Kidney epithelial cell (primary cell): ENCODE results near the gene AVPI1. TPM values are rescaled to one million over a fixed set of nuclear protein-coding genes. Genes with fewer than 3 reads are reported as not detected.
A peak's percentile ranks its signal among the peaks of the same experiment; 100 is the strongest.

Experiments used
- DNase-seq: peaks from one replicate; pipeline ENCODE4 v3.0.0-alpha.2; 2010; ENCODE audit warnings: low read depth
- H3K27me3 ChIP-seq: 2 replicates; pipeline ENCODE4 v1.6.0; 2011; ENCODE audit warnings: low read length; ENCODE audit not compliant: control insufficient read depth, insufficient read depth
- H3K36me3 ChIP-seq: 2 replicates; pipeline ENCODE4 v1.5.1; 2011; ENCODE audit warnings: low read length; ENCODE audit not compliant: control insufficient read depth, insufficient read depth
- H3K4me3 ChIP-seq: 2 replicates; pipeline ENCODE4 v1.5.1; 2011; ENCODE audit warnings: low read depth, mild to moderate bottlenecking, control low read depth, low read length
- CTCF ChIP-seq: IDR thresholded peaks from 2 replicates; pipeline ENCODE4 v1.5.1; 2011; ENCODE audit warnings: mild to moderate bottlenecking, moderate library complexity, low read length, control low read depth, inconsistent platforms; ENCODE audit not compliant: insufficient read depth, poor library complexity, severe bottlenecking
- total RNA-seq: library from RNA; depleted of rRNA; stranded (reverse); fragments of >200 nt; gene quantifications from 2 replicates; pipeline ENCODE4 v1.2.3, GENCODE V29; 2015

Gene AVPI1
- total RNA-seq, 1 donor from 2014 or later: 17.2 TPM

GRCh38 chr10:97719602-97720001 lies 32.6 kb upstream of the AVPI1 start:
- Histone ChIP-seq H3K36me3 (peaks cover 4% of the 10 kb centered on the region), H3K27me3 (no peaks in the 10 kb centered on the region), H3K4me3 (no peak overlapping the region)
- TF ChIP-seq CTCF: no peak
- no peak for DNase-seq

DNA sequence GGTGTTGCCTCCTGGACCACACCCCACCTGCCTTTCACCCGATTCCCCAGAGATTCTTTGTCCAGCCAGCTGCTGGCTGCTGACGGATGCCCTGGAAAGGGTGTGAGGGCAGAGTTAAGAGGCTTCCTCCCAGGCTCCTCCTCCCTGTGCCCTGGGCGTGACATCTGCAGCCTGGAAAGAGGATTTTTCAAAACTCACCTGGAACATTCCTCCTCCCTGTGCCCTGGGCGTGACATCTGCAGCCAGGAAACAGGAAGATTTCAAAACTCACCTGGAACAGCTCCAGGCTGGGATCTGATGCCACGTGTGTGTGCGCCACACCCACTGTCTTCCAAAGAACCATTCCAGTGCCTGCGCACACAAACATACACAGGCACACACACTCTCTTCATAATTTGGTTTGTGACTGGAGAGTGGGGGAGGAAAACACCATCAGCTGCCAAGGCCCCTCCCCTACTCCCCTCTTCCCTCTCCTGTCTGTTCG lies 31.7 kb upstream of the AVPI1 start:
- no peaks in the 10 kb centered on the region for H3K27me3 ChIP-seq
- DNase-seq: no peak
- no peak overlapping the region for H3K4me3 ChIP-seq
- TF ChIP-seq CTCF: no peak
- peaks cover 4% of the 10 kb centered on the region for H3K36me3 ChIP-seq

GRCh38 chr10:97718178-97718577 lies 31.1 kb upstream of the AVPI1 start:
- no peaks in the 10 kb centered on the region for H3K27me3 ChIP-seq
- no peak overlapping the region for H3K4me3 ChIP-seq
- DNase-seq: no peak
- no peak for TF ChIP-seq CTCF
- peaks cover 4% of the 10 kb centered on the region for H3K36me3 ChIP-seq

DNA sequence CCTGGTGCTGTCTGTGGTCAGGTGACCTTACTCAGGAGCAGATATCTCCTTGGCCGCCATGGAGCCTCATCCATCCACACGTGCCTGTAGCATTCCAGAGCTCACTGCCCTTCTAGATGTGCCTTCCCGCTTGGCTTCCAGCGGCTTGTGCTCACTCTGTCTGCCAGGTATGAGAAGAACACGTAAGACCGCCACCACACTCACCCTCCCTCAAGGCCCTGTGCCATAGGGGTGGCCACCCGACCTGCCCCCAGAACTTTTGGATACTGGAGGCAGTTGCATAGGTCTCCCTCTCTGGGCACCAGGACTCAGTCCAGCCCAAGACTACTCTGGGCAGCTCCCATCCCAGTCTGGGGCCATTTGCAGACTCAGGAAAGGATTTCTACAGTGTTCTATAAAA lies 30.6 kb upstream of the AVPI1 start:
- no peak for TF ChIP-seq CTCF
- no peak for DNase-seq
- no peaks in the 10 kb centered on the region for H3K27me3 ChIP-seq
- no peak overlapping the region for H3K4me3 ChIP-seq
- peaks cover 4% of the 10 kb centered on the region for H3K36me3 ChIP-seq

DNA sequence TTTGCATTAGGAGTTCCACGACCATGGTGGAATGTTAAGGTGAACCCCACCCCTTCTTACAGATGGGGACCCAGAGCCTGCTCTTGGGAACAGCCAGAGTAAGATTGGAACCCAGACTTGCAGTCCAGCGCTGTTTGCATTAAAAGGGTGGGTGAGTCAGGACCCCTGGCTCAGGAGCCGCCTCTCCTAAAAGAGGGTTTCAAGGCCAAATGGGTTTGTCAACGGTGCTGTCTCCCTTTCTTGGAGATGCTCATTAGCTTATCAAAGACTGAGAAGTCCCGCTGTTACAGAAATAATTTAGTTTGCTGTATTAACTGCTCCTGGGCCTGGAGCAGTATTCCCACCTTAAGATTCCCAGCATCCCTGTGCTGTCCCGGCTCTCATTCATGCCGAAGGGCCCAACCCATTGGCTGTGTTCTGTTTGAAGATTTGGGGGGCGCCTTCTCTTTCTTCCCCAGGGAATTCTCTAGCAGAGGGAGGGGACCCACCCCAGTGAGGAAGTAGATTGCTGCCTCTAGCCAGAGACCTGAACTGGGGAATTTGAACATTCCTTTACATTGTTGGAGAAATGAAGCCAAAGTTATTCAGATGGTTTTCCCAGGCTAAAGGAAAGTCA lies 28.3 kb upstream of the AVPI1 start:
- Histone ChIP-seq H3K27me3 (no peaks in the 10 kb centered on the region), H3K36me3 (peaks cover 4% of the 10 kb centered on the region), H3K4me3 (peak overlapping the region; percentile 75)
- TF ChIP-seq CTCF: no peak
- no peak for DNase-seq
